Left kidney (tissue), 2 donors: ENCODE data around the gene JMJD8. TPM values are rescaled to one million over a fixed set of nuclear protein-coding genes. Genes with fewer than 3 reads are reported as not detected.
A peak's percentile ranks its signal among the peaks of the same experiment; 100 is the strongest.
"Not testable (repeated sequence)": the region's sequence is repeated elsewhere in the genome, so short reads cannot be mapped to it uniquely, and the experiment has no call there.

Experiments
- DNase-seq: peaks from one replicate; pipeline ENCODE4 v3.0.0-alpha.2; 2013
- polyA plus RNA-seq: library from polyadenylated mRNA; unstranded; fragments of 120-200 nt; gene quantifications from one replicate; pipeline ENCODE4 v1.2.1, GENCODE V29; 2013; ENCODE audit not compliant: insufficient read length

JMJD8 gene
- polyA plus RNA-seq, 1 donor = 51.4 TPM

DNA sequence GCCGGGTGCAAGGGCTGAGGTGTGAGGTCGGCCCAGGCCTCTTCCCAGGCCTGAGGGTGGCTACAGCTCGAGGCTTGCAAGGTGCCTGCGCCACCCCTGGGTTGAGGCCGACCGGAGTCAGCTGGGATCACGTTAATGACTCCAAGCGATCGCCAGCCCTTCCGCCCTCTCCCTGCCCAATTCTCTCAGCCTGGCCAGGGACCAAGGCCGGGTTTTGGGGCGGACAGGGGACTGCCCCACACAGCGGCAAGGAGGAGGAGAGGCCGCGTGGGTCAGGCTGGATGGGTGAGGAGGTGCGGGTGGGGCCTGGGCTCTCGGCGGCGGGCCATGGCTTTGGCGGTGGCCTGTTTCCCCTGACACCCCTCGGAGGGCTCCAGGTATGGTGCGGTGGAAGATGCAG is 9.2 kb upstream of the JMJD8 start:
- DNase-seq = no peak

DNA sequence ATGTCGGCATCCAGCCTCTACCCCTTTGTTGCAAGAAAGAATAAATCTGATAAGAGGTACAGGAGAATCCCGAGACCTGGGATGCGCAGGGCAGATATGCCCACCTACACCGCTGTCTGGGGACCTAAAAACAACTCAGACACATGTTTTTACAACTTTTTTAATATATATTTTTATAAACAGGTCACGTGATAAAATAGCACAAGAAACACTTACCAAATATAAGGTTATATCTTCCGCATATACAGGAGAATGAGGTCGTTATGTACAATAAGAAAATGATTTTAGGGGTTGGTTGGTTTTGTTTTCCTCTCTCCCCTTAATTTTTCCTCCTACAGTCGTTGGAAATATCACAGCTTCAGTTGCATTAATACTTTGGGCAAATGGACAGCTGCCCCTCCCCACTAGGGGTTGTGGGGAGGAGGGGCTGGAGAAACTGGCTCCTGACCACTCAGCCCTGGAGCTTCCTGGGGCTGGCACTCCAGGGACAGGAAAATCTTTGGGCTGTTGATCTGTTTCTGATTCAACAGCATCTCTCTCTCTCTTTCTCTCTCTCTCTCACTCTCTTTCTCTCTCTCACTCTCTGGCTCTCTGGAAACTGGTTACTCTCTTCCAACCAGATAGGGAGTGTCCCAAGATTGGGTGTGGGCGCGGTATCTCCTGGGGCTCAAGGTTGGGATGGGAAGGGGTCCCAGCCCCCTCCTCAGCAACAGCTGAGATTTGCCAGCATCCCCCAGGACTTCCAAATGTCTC is 8.4 kb upstream of the JMJD8 start:
- no peak for DNase-seq

DNA sequence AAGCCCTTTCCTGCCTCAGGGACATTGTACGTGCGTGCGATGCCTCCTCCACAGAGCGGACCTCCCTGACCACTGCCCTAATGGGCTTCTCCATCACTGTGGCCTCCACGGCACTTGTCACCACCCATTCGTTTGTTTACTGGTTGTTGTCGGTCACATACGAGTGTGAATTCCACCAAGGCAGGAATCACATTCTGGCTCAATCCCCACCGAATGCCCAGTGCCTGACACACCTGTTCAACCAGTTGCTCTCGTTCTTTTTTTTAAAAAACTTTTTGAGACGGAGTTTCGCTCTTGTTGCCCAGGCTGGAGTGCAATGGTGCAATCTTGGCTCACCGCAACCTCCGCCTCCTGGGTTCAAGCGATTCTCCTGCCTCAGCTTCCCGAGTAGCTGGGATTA is 7.1 kb upstream of the JMJD8 start:
- not testable (repeated sequence) for DNase-seq

DNA sequence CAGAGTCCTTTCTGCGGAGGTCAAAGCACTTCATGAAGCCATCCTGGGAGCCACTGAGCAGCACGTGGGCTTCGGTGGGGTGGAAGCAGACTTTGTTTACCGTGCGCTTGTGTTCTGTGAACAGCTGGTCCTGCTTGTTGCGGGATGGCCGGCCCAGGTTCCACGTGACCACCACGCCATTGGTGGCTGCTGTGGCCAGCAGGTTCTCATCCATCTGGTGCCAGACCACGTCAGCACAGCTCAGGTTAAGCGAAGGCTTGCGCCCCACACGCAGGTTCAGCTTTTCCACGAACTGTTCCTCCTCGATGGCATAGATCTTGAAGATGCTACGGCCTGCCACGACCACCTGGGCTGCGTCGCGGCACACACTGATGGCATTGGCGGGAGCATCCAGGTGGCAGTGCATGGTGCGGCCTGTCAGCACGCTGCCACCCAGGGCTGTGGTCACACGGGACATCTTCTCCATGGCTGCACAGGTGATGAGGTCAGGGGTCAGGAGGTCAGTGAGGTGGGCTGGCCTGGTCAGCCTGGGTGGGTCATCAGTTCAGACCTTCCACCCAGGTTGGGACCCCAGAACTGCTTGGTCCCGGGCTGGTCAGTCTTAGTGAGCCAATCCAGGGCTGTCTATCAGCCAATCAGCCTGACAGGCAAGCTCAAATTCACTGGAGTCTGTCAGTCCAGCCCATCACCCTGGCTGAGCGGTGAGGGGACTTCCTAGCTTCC is 5.2 kb upstream of the JMJD8 start:
- DNase-seq = no peak

DNA sequence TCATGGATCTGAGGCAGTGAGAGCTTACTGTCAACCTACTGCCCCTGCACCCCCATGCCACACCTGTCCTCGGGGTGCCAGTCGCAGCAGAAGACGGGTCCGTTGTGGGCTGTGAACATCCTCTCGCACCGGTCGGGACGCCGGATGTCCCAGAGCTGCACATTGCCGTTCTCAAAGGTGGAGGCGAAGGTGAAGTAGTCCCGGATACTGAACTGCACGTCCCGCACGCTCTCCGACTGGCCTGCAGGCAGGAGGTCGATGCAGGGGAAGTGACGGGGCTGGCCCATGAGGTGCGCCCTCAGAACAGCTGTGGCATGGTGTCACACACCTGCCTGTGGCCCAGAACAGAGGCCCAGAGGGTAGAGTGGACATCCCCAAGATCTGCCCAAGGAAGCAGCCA is 3.4 kb upstream of the JMJD8 start:
- no peak for DNase-seq

DNA sequence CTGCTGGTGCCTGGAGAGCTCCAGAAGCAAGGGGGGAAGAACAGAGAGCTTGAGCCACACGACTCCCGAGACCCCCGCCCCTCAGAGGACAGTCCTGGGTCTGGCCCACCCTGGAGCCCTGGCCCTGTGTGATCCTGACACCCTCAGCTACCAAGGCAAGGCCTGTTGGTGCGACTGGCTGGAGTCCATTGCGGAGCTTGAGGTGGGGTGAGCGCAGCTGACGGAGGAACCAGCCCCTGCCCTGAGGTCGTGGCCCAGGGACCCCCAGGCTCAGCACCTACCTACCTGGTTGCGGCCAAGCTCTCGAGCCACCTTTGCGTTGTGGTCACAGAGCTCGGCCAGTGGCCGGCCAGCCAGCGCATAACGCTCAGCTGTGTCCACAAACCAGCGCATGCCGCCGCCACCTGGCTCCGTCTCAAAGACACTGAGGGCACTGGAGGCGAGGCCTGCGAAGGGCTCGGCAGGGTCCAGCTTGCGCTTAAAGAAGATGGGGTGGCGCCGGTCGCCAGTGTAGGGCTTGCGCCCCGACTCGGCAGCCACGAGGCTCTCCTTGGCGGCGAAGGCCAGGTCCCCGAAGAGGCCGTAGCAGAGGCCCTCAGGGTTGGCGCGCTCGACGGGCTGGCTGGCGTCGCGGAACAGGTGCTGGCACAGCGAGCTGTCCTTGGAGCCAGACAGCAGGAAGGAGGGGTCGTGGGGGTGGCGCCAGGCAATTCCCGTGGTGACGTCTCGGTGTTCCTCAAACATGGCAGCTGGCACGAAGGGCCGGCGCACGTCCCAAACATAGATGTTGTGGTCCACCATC is 2.5 kb upstream of the JMJD8 start:
- DNase-seq = no peak

DNA sequence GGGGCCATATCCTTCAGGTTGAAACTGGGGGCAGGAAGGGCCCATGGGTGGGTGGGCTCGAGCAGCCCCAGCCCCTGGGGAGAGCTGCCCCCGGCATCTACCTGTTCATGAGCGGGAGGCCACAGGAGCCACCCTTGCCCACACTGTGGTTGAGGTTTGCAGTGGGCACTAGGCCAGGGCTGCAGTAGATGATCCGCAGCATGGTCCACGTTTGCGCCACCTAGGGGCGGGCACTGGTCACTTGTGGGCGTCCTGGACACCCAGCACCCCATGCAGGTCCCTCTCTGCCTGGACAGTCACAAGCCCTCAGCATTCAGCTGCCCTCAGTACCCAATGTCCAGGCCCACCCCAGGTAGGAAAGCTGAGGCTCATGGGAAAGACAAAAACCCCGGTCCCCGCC is 1.8 kb upstream of the JMJD8 start:
- DNase-seq = no peak

DNA sequence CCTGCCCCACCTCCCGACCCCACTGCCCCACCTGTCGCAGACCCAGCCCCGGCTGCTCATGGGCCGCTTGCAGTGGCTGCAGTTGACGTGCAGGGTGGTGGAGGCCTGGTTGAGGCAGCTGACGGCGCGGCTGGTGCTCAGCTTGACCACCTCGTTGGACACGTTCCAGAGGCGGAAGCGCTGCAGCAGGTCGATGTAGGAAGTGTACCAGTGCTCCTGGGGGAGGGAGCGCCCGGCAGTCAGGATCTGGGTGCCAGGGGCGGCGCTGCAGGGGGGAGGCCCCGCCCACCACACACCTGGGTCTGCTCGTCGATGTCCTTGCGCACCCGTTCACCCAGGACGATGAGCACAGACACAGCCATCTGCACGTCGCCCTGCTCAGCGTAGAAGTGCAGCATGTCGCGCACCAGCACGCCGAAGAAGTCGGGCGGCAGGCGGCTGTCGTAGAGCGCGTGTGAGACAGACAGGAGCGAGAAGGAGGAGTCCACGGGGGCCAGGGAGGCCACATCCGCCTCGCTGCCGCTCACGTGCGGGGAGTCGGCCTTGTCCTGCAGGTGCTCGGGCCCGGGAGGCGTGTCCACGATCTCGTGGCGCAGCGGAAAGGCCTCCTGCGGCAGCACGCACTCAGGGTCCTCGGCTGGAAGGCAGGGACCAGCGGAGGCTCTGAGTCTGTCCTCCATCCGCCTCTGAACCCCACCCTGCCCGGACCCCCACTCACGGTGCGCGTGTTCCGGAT is 995 bp upstream of the JMJD8 start:
- DNase-seq = no peak

DNA sequence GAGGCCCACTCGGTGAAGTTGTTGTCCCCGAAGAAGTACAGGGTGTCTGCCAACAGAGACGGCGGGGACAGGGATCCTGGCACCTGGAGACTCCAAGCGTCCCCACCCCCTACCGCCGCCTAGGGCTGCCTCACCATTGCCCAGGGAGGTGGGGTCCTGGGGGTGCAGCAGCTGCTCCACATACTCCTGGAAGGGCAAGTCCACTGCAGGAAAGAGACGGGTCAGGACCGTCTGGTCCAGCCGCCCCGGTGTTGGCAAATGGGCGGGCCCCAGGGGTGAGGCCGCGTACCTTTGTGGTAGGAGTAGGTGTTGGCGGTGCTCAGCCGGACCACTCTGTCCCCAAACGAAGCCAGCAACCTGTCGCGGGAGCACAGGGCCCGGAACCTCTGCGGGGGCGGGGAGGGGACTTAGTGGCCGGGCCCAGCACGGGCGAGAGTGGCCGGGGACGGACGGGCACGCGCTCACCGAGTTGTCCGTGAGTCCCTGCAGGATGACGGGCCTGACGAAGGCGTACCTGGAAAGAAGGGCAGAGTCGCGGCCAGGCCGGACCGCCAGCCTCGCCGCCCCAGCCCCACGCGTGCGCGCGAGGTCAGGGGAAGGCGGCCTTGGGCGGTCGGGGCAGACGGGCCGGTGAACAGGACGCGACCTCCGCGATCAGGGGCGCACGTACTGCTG is 601 bp downstream of the JMJD8 start:
- no peak for DNase-seq

DNA sequence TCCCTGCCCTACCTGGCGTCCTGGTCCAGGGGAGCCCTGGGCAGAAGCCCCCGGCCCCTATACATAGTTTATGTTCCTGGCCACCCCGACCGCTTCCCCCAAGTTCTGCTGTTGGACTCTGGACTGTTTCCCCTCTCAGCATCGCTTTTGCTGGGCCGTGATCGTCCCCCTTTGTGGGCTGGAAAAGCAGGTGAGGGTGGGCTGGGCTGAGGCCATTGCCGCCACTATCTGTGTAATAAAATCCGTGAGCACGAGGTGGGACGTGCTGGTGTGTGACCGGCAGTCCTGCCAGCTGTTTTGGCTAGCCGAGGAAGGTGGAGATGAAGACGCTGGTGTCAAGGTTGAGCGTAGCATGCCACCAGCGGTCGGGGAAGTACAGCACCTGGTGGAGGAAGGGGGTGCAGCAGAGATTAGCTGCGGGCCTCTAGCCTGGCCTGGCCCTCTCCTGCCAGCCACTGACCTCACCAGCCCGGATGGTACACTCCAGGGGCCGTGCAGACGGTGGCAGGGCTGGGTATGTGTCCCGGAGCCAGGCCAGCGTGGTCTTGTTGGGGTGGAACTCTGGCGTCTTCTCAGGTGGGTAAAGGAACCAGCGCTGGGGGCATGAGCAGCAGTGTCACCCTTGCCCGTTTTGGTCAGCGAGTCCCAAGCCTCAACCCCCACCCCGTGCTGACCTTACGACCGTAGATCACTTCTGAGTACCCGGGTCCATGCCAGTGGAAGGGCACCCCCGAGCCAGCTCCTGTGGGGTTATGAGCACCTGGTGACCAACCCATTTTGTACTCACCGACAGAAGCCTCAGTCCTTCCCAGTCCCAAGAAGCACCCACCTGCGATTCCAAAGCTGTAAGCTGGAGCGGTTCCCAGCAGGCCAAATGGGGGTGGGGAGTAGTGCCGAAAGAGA is 1.4 kb downstream of the JMJD8 start:
- DNase-seq = no peak

DNA sequence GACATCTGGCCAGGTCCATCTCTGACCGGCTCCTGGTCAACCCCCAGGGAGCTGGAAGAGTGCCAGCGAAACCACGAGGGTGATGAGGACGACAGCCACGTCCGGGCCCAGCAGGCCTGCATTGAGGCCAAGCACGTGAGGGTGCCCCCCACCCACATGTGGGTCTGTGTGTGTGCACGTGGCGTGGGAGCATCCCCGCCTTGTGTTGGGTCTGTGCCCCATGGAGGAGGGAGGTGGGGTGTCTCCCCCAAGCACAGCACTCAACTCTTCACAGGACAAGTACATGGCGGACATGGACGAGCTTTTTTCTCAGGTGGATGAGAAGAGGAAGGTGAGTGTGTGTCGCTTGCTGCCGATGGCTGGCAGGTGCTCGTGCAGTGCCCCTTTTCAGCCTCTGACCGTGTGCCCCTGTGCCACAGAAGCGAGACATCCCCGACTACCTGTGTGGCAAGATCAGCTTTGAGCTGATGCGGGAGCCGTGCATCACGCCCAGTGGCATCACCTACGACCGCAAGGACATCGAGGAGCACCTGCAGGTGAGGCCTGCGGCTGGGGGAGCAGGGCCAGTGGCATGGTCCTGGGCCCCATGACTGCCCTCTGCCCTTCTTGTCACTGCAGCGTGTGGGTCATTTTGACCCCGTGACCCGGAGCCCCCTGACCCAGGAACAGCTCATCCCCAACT is 2.2 kb downstream of the JMJD8 start:
- DNase-seq = no peak

DNA sequence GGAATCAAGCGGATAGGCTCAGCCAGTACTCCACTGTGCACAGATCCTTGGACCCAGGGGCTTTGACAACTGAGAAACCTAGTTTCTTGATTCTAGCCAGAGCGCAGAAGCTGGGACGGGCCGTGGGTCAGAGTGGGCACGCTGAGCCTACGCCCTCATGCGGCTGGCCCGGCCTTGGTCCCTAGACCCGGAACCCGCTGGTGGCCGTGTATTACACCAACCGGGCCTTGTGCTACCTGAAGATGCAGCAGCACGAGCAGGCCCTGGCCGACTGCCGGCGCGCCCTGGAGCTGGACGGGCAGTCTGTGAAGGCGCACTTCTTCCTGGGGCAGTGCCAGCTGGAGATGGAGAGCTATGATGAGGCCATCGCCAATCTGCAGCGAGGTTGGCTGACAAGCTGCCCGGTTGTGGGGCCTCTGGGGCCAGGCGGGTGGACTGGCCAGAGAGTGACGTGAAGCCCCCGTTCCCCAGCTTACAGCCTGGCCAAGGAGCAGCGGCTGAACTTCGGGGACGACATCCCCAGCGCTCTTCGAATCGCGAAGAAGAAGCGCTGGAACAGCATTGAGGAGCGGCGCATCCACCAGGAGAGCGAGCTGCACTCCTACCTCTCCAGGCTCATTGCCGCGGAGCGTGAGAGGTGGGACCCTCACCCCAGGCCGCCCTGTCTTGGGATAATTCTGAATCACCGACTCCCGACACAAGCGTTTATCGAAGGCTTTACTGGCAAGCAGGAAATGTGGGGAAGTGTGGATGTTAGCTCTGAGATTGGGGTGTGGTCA is 3.0 kb downstream of the JMJD8 start:
- no peak for DNase-seq

DNA sequence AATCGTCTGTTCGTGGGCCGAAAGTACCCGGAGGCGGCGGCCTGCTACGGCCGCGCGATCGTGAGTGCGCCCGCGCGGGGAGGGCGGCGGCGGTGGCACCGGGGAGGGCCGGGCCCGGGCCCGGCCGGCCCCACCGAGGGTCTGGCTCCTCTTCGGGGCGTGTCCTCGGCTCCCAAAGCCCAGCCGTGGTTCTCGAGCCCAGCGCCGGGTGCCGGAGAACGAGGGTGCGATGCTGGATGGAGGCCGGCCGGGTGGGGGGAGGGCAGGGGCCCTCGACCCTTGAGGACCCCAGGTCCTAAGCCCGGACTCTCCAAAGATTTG is 3.5 kb downstream of the JMJD8 start:
- no peak for DNase-seq

DNA sequence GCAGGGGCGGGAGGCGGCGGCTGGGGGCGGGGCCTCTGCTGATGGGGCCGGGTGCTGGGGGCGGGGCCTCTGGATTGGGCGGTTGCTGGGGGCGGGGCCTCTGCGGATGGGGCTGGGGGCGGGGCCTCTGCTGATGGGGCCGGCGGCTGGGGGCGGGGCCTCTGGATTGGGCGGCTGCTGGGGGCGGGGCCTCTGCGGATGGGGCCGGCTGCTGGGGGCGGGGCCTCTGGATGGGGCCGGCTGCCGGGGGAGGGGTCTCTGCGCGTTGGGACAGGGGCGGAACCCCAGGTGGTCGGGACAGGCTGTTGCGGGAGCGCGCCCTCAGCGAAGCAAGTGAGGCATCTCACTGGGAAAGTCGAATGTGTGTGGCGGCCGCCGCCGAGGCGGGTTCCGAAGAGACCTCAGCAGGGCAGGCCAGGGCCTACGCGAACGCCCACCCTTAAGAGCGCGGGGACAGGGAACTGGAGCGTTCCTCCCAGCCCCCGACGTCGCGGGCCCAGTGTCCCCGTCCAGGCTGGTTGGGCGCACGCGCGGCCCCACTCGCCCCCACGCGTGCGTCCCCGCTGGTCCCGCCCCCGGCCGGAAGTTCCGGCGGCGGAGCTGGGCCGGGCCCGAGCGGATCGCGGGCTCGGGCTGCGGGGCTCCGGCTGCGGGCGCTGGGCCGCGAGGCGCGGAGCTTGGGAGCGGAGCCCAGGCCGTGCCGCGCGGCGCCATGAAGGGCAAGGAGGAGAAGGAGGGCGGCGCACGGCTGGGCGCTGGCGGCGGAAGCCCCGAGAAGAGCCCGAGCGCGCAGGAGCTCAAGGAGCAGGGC is 4.1 kb downstream of the JMJD8 start, which contains the start of gene STUB1:
Gene STUB1, plus strand, starts transcription at position 597 of the 811 bp plus-strand sequence. Its CDS starts 116 bp downstream, at position 713.
- DNase-seq = peak; percentile 71

DNA sequence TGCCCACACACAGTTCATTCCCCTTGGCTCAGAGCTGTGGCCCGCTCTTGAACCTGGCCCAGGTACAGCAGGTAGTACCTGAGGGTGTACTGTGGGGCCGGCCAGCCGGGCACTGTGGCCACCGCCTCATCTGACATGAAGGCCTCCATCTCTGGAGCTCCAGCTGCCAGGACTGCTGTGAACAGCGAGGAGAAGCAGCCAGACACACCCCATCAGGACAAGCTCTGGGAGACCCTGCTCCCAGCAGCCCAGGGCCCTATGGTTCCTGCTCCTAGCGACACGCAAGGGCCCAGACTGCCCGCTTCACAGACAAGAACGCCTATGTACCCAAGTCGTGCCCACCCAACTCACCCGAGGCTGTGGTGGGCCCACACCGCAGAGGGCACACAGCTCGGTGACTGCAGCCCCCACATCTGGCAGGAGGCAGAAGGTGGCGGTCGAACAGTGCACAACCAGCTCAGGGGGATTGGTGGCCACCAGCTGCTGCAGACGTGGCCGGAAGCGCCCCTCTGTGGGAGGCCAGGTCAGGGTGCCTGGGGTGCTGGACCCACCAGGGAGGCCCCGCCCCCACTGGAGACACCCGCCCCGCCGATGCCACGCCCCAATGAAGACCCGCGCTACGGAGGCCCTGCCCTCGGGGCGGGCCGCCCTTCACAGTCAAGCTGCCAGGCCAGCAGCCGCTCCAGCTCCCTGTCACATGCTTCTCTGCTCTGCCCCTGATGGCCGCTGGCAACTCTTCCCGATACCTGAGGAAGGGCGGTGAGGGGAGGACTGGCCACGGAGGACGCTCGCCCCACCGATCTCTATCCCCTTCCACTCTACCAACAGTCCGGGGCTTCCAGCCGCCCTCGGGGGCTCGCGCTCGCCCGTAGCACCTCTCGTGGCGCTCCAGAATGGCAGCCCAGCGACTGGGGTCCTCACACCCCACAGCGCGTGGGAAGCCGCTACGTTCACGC is 5.0 kb downstream of the JMJD8 start:
- no peak for DNase-seq

DNA sequence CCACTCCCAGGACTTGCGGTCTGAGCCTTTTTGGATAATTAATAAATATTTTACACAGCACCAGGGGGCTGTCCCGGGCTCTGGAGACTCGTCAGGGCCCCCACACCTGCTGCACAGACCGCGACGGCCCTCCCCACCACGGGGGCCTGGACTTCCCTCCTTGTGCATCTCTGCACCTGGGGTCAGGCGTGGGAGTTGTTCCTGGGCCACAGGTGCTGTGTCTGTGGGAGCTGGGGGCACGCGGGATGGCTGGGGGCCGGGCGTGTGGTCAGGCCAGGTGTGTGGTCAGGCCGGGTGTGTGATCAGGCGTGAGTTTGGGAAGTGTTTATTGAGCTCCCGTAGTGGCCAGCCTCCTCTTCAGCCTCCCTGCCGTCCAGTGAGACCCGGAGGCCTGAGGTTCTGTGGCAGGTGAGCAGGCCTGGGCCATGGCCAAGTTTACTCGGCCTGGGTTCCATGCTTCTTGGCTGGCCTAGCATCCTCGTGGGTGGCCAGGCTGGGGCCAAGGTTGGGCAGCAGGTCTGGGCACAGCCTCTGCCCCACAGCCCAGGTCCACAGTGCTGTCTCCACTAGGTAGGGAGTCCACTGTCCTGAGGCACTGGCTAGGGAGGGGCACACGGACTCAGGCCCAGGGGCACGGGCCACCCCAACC is 5.8 kb downstream of the JMJD8 start:
- DNase-seq = no peak
